GM12865 (cell line): ENCODE results near the gene PDE9A.
A peak's percentile ranks its signal among the peaks of the same experiment; 100 is the strongest.

Experiments
- DNase-seq: peaks from one replicate; pipeline ENCODE4 v3.0.0; 2010; ENCODE audit warnings: low read depth
- H3K4me3 ChIP-seq: 2 replicates; pipeline ENCODE4 v1.5.1; 2011; ENCODE audit warnings: mild to moderate bottlenecking, low read depth, low read length, control low read depth
- TF ChIP-seq, protein P1 (sequence below): IDR thresholded peaks from 2 replicates; pipeline ENCODE4 v1.5.1; 2011; ENCODE audit warnings: low read length, control low read depth, low read depth, inconsistent platforms; ENCODE audit not compliant: insufficient read depth; ENCODE audit errors: missing control alignments

PDE9A gene

DNA sequence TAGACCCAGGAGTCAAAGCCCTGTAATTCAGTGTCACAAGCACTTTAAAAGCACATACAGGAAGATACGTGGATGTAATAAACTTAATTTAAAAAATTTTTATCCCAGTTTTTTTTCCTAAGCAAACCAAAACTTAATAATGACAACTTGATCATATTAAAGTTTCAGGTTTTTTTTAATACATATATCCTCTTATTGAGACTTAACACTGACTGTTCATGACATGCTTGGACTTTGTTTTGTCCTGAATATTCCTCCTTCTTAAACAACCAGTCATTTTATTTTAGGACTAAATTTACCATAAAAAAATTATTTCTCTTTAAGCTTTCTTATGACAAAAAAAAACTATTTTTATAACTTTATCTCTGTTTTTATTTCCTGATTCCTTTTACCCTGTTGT is 161.8 kb downstream of the PDE9A start:
- no peak for DNase-seq
- H3K4me3 ChIP-seq = no peak overlapping the region
- TF ChIP-seq, protein P1, sequence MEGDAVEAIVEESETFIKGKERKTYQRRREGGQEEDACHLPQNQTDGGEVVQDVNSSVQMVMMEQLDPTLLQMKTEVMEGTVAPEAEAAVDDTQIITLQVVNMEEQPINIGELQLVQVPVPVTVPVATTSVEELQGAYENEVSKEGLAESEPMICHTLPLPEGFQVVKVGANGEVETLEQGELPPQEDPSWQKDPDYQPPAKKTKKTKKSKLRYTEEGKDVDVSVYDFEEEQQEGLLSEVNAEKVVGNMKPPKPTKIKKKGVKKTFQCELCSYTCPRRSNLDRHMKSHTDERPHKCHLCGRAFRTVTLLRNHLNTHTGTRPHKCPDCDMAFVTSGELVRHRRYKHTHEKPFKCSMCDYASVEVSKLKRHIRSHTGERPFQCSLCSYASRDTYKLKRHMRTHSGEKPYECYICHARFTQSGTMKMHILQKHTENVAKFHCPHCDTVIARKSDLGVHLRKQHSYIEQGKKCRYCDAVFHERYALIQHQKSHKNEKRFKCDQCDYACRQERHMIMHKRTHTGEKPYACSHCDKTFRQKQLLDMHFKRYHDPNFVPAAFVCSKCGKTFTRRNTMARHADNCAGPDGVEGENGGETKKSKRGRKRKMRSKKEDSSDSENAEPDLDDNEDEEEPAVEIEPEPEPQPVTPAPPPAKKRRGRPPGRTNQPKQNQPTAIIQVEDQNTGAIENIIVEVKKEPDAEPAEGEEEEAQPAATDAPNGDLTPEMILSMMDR = no peak

DNA sequence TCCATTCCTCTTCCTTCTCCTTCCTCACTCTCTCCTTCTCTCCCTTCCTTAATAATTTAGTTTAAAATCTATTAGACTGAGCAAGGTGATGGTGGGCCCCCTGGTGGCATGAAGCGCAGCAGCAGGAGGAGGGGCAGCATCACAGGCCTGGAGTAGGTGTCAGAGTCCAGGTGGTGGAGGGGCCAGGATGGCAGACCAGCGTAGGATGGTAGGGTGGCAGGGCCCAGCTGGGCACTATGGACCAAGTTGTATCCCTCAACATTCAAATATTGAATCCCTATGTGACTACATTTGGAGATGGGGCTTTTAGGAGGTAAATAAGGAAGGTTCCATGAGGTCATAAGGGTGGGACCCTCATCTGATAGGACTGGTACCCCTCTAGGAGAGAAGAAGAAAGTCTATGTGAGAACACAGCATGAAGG is 164.9 kb downstream of the PDE9A start:
- no peak overlapping the region for H3K4me3 ChIP-seq
- peak; percentile 58 for DNase-seq
- TF ChIP-seq, protein P1 = peak; percentile 69

DNA sequence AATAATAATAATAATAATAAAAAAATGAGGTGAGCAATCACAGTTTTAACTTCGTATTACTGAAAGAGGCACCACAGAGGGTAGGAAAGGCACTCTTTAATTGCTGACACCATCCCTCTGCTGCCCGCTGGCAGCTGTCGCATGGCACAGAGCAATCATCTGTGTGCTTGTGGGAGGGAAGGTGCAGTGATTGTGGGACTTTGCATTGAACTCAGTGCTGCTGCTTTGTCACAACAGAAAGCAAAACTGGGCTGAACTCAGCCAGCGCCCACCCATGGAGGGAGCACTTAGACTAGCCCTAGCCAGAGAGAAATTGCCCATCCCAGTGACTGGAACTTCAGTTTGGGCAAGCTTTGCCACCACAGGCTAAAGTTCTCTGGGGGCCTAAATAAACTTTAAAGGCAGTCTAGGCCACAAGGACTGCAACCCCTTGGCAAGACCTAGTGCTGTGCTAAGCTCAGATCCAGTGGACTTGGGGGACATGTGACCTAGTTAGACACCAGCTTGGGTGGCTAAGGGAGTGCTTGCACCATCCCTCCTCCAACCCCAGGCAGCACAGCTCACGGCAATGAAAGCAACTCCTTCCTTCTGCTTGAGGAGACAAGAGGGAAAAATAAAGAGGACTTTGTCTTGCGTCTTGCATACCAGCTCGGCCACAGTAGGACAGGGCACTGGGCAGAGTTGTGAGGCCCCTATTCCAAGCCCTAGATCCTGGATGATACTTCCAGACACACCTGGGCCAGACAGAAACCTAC is 166.6 kb downstream of the PDE9A start:
- no peak overlapping the region for H3K4me3 ChIP-seq
- TF ChIP-seq, protein P1 = no peak
- no peak for DNase-seq

DNA sequence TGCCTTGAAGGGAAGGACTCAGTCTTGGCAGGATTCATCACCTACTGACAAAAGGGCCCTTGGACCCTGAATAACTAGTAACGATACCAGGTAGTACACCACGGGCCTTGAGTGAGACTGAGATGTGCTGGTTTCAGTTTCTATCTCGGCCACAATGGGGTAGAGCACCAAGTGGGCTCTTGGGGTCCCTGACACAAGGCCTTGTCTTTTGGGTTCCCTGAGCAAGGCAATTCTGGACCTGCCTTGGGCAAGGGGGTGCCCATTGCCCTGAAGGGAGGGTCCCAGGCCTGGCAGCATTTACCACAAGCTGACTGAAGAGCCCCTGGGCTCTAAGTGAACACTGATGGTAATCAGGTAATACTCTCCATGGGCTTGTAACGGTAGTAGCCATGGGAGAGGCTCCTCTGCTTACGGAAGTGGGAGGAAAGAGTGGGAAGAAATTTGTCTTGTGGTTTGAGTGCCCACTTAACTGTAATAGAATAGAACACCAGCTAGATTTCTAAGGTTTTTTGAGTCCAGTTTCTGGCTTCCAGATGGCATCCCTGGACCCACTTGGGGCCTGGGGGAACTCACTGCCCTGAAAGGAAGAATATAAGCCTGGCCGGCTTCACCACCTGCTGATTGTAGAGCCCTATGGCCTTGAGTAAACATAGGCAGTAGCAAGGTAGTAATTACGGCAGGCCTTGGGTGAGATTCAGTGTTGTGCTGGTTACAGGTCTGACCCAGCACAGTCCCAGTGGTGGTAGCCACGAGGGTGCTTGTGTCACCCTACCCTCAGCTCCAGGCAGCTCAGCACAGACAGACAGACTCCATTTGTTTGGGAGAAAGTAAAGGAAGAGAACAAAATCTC is 167.4 kb downstream of the PDE9A start:
- H3K4me3 ChIP-seq = no peak overlapping the region
- TF ChIP-seq, protein P1 = no peak
- no peak for DNase-seq
